Ovary (tissue), 9 donors: Measurements from ENCODE around the gene FBLN2. TPM values are rescaled to one million over a fixed set of nuclear protein-coding genes. Genes with fewer than 3 reads are reported as not detected.

ENCODE experiments used
- DNase-seq, 5 donors: peaks; one replicate each; pipeline ENCODE4 v3.0.0-alpha.2; 2019 to 2020
- H3K27ac ChIP-seq, 2 donors: fragments of 200-600 bp; one replicate each; pipeline versions ENCODE4 v1.5.1 to v1.8.0; 2019 to 2022
- H3K27me3 ChIP-seq: fragments of 200-600 bp; one replicate; pipeline ENCODE4 v1.8.0; 2022
- H3K36me3 ChIP-seq: fragments of 200-600 bp; sonication (generic); one replicate; pipeline ENCODE4 v1.5.1; 2019
- H3K4me1 ChIP-seq: one replicate; pipeline ENCODE4 v1.8.1; 2013; ENCODE audit warnings: mild to moderate bottlenecking, moderate library complexity; ENCODE audit not compliant: insufficient read depth
- H3K4me3 ChIP-seq: fragments of 200-600 bp; sonication (generic); one replicate; pipeline ENCODE4 v1.5.1; 2017
- H3K9me3 ChIP-seq, 2 donors: fragments of 200-600 bp in 1 of 2; sonication (generic) in 1 of 2; one replicate each; pipeline versions ENCODE4 v1.5.1 to v1.8.1; 2013 to 2019; ENCODE audit warnings: mild to moderate bottlenecking in 1 of 2, moderate library complexity in 1 of 2
- EP300 ChIP-seq: sonication (generic); formaldehyde crosslinking; IDR thresholded peaks from one replicate; pipeline ENCODE4 v1.6.1; 2017; ENCODE audit warnings: antibody characterized with exemption
- POLR2A ChIP-seq: fragments of 450-650 bp; IDR thresholded peaks from one replicate; pipeline ENCODE4 v1.6.1; 2017; ENCODE audit warnings: antibody characterized with exemption, mild to moderate bottlenecking, moderate library complexity
- WGBS, 3 donors: extraction: QIAGEN DNeasy Blood & Tissue Kit in 1 of 3; methylation state at CpG; one replicate each; pipeline versions ENCODE4 v1.1.5 to v1.1.7; 2013 to 2017; 5-methylcytosine and 5-hydroxymethylcytosine counted together
- intact Hi-C, 4 donors: fragments of 100-400 bp; cut with DNase I; formaldehyde crosslinking; loops; one replicate each; pipeline versions ENCODE4 v1.11.0 to v1.15.1; 2022 to 2023
- polyA plus RNA-seq, 2 donors: library from polyadenylated mRNA; stranded (reverse); fragments of 200-250 nt in 1 of 2; fragments of 350-450 nt in 1 of 2; fragmentation: Illumina TruSeq in 1 of 2; extraction: RNeasy Lipid Tissue Mini Kit (QIAGEN cat#74804) in 1 of 2; gene quantifications; one replicate each; pipeline ENCODE4 v1.2.3, GENCODE V29; 2013 to 2014
- total RNA-seq, 7 donors: library from RNA; depleted of rRNA in 2 of 7; stranded (reverse); fragments of >200 nt in 2 of 7; fragmentation: NEBNext Ultra II Directional in 3 of 7; extraction: Animal tissue kit (Norgen Biotek cat#: 25700) in 3 of 7; gene quantifications; one replicate each; pipeline versions ENCODE4 v1.1.0 to v1.2.4, GENCODE V29; 2016 to 2023
- TF ChIP-seq, protein P1 (sequence below), 3 donors: fragments of 450-650 bp in 2 of 3; fragments of 200-600 bp in 1 of 3; IDR thresholded peaks; one replicate each; pipeline versions ENCODE4 v1.5.1 to v1.8.0; 2016 to 2022; ENCODE audit warnings: antibody characterized with exemption in 3 of 3, mild to moderate bottlenecking in 1 of 3
- donor health status: DM: no; HTN: no; CAD: no; lungs with moderate emphysema.
- donor health status: DM: no; HTN: no; CAD: no.
- donor health status: Bipolar disorder and iron deficiency.
- donor health status: DM: yes; HTN: yes; CAD: no.
- donor health status: DM: no; HTN: no; CAD: no.
- donor health status: DM: yes; HTN: yes; CAD: no.

FBLN2 gene
- total and polyA plus RNA-seq, 9 donors: 4.0 to 18.2 (median 8.1) TPM

DNA sequence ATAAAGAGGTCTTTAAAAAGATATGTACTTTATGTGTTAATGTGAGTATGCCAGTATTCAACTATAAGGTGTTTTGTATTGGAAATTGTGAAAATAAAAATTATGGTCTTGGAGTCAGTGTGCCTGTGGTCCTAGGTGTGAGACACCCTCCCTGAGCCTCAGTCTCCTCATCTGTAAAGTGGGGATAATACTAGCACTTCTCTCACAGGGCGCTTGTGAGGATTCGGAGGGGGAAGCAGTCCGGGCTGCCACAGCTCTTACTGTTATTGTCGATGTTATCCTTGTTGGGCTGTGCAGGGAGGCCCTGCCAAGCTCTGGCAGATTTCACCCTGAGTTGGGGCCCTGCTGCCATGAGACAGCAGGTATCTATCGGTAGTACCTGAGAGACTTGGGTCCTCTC, 26.7 kb upstream of the FBLN2 start:
- intact Hi-C loops: no loop called here

DNA sequence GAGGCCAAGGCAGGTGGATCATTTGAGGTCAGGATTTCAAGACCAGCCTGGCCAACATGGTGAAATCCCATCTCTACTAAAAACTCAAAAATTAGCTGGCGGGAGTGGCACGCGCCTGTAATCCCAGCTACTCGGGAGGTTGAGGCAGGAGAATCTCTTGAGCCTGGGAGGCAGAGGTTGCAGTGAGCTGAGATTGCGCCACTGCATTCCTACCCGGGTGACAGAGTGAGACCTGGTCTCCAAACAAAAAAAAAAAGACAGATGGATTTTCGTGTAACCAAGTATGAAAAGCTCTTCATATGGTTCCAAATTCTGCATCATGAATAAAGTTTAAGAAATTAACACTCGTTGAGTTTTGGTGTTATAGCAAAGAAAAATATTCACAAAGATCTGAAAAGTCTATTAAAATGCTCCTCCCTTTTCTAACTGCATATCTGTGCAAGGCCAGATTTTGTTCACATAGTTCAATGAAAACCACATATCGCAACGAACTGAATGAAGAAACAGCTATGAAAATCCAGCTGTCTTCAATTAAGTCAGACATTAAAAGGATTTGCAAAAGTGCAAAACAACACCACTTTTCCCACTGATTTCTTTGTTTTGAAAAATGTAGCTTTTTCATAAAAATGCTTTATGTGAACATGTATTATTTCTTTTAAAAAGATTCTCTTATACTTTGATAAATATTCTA, 23.8 kb upstream of the FBLN2 start:
- WGBS, 3 donors: 59 to 64% (median 63%) methylated on average over 10 of the region's 10 CpGs
- Histone ChIP-seq H3K36me3 (no peaks in the 10 kb centered on the region), H3K9me3 (no peaks in the 10 kb centered on the region), H3K27me3 (no peaks in the 10 kb centered on the region), H3K4me1 (no peaks in the 10 kb centered on the region), H3K27ac (no peak overlapping the region), H3K4me3 (no peak overlapping the region)
- TF ChIP-seq POLR2A (no peak), EP300 (no peak)
- TF ChIP-seq, protein P1, sequence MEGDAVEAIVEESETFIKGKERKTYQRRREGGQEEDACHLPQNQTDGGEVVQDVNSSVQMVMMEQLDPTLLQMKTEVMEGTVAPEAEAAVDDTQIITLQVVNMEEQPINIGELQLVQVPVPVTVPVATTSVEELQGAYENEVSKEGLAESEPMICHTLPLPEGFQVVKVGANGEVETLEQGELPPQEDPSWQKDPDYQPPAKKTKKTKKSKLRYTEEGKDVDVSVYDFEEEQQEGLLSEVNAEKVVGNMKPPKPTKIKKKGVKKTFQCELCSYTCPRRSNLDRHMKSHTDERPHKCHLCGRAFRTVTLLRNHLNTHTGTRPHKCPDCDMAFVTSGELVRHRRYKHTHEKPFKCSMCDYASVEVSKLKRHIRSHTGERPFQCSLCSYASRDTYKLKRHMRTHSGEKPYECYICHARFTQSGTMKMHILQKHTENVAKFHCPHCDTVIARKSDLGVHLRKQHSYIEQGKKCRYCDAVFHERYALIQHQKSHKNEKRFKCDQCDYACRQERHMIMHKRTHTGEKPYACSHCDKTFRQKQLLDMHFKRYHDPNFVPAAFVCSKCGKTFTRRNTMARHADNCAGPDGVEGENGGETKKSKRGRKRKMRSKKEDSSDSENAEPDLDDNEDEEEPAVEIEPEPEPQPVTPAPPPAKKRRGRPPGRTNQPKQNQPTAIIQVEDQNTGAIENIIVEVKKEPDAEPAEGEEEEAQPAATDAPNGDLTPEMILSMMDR (IDR thresholded peaks at IDR 0.05): no peak
- intact Hi-C loops: no loop called here
- DNase-seq: no peak

More for the DNA sequence above, 26.7 kb upstream of the FBLN2 start:
- 90 to 98% (median 93%) methylated on average over 5 of the region's 5 CpGs for WGBS, 3 donors
- no peaks in the 10 kb centered on the region for H3K36me3 ChIP-seq
- no peak overlapping the region for H3K4me3 ChIP-seq
- no peaks in the 10 kb centered on the region for H3K27me3 ChIP-seq
- no peaks in the 10 kb centered on the region for H3K4me1 ChIP-seq
- H3K27ac ChIP-seq: no peak overlapping the region
- DNase-seq: no peak
- TF ChIP-seq, protein P1 (IDR thresholded peaks at IDR 0.05): no peak
- TF ChIP-seq EP300 (no peak), POLR2A (no peak)
- no peaks in the 10 kb centered on the region for H3K9me3 ChIP-seq

DNA sequence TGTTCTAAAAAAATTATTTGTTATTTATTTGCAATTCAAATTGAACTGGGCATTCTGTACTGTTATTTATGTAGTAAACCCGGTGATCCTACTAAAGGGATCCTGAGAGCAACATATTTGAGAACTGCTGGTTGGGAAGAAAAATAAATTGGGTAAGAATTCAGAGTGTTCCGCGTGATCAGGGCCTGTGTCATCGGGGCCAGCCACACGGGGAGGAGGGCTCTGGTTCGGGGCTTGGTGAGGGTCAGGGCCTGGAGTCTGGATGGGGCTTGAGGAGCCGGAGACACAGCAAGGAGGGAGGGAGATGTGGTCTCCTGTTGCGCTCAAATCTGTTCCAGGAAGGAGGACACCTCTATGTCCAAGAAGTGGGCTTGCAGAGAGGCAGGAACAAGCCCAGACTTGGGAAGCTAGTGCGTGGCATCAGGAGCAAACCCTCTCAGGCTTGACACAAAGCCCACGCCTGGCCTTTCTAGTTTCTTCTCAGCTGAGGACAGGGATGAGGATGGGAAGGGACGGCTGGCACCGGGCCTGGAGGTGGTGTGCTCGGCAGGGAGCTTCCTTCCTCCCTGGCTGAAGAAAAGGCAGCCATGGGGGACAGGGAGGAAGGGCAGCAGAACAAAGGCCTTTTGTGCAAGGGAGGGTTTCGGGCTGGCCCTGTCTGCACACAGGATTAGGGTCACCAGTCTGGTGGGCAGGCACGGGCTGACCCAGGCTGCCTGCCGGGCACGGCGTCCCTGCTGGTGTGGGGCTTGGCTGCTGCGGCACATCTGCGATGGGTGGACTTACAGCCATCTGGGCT, 22.9 kb upstream of the FBLN2 start:
- Histone ChIP-seq H3K4me1 (no peaks in the 10 kb centered on the region), H3K27ac (no peak overlapping the region), H3K27me3 (no peaks in the 10 kb centered on the region), H3K9me3 (no peaks in the 10 kb centered on the region), H3K36me3 (no peaks in the 10 kb centered on the region), H3K4me3 (no peak overlapping the region)
- no peak for DNase-seq
- TF ChIP-seq POLR2A: no peak
- TF ChIP-seq, protein P1 (IDR thresholded peaks at IDR 0.05): no peak
- TF ChIP-seq EP300: no peak
- intact Hi-C loops: no loop called here
- WGBS, 3 donors: 64 to 68% (median 67%) methylated on average over 20 of the region's 20 CpGs

DNA sequence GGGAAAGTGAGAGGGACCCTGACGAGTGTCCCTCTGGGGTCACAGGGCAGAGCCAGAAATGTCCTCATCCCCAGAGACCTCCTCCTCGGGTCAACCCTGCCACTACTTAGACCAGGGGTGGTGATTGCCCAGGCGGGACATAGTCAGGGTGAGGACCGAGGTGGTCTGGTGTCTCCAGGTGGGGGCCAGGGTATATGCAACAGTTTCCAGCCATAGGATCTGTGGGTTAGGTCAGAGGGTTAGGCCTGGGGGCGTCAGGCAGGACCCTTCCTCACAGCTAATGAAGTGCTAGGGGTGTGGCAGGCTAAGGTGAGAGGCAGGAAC, 22.3 kb upstream of the FBLN2 start:
- Histone ChIP-seq H3K4me3 (no peak overlapping the region), H3K36me3 (no peaks in the 10 kb centered on the region), H3K27me3 (no peaks in the 10 kb centered on the region), H3K27ac (no peak overlapping the region), H3K4me1 (no peaks in the 10 kb centered on the region), H3K9me3 (no peaks in the 10 kb centered on the region)
- TF ChIP-seq, protein P1 (IDR thresholded peaks at IDR 0.05): no peak
- TF ChIP-seq POLR2A: no peak
- TF ChIP-seq EP300: no peak
- DNase-seq: no peak
- intact Hi-C loops: no loop called here
- WGBS, 3 donors: 80 to 88% (median 84%) methylated on average over 5 of the region's 5 CpGs
